Brain microvascular endothelial cell (primary cell): Measurements from ENCODE around the gene STK11IP.

Experiments
- DNase-seq: peaks from one replicate; pipeline ENCODE4 v3.0.0-alpha.2; 2020
- H3K27ac ChIP-seq: fragments of 250-450 bp; sonication (Bioruptor Pico); 2 replicates; pipeline ENCODE4 v1.5.1; 2020; ENCODE audit warnings: mild to moderate bottlenecking, moderate library complexity
- H3K27me3 ChIP-seq: fragments of 250-450 bp; sonication (Bioruptor Pico); replicated peaks from 2 replicates; pipeline ENCODE4 v1.5.1; 2020; ENCODE audit warnings: mild to moderate bottlenecking
- H3K36me3 ChIP-seq: fragments of 250-450 bp; sonication (Bioruptor Pico); replicated peaks from 2 replicates; pipeline ENCODE4 v1.5.1; 2020; ENCODE audit warnings: mild to moderate bottlenecking
- H3K4me3 ChIP-seq: 2 replicates; pipeline ENCODE4 v1.5.1; 2011; ENCODE audit warnings: low read depth, mild to moderate bottlenecking, control low read depth, low read length, moderate library complexity
- in situ Hi-C: cut with HindIII; loops from 2 replicates; pipeline ENCODE4 v1.10.0; 2017; ENCODE audit warnings: low sequenced_read_pairs, low pct_ligation_motif_present
- TF ChIP-seq, protein P1 (sequence below): IDR thresholded peaks from 2 replicates; pipeline ENCODE4 v1.5.1; 2011; ENCODE audit warnings: low read depth, mild to moderate bottlenecking, moderate library complexity, low read length, control low read depth, inconsistent platforms; ENCODE audit errors: missing control alignments

STK11IP gene

DNA sequence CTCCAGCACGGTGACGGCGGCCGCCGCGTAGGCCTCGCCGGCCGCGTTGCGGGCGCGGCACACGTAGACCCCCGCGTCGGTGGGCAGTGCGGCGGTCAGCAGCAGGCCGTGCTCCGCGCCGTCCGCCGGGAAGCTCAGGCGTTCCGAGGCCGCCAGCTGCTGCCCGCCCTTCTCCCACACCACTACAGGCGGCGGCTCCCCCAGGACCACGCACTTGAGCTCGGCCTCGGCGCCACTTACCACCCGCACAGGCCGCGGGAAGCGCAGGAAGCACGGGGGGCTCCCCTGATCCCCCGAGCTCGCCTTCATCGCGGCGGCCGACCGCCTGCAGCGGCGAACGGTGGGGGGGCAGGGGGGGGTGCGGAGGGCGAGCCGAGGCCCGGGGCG, 26.7 kb upstream of the STK11IP start:
- Histone ChIP-seq H3K4me3 (peak overlapping the region; percentile 66), H3K27me3 (no peaks in the 10 kb centered on the region), H3K36me3 (no peaks in the 10 kb centered on the region), H3K27ac (no peak overlapping the region)
- TF ChIP-seq, protein P1, sequence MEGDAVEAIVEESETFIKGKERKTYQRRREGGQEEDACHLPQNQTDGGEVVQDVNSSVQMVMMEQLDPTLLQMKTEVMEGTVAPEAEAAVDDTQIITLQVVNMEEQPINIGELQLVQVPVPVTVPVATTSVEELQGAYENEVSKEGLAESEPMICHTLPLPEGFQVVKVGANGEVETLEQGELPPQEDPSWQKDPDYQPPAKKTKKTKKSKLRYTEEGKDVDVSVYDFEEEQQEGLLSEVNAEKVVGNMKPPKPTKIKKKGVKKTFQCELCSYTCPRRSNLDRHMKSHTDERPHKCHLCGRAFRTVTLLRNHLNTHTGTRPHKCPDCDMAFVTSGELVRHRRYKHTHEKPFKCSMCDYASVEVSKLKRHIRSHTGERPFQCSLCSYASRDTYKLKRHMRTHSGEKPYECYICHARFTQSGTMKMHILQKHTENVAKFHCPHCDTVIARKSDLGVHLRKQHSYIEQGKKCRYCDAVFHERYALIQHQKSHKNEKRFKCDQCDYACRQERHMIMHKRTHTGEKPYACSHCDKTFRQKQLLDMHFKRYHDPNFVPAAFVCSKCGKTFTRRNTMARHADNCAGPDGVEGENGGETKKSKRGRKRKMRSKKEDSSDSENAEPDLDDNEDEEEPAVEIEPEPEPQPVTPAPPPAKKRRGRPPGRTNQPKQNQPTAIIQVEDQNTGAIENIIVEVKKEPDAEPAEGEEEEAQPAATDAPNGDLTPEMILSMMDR, result no peak
- no peak for DNase-seq
- in situ Hi-C loops, result no loop called here

DNA sequence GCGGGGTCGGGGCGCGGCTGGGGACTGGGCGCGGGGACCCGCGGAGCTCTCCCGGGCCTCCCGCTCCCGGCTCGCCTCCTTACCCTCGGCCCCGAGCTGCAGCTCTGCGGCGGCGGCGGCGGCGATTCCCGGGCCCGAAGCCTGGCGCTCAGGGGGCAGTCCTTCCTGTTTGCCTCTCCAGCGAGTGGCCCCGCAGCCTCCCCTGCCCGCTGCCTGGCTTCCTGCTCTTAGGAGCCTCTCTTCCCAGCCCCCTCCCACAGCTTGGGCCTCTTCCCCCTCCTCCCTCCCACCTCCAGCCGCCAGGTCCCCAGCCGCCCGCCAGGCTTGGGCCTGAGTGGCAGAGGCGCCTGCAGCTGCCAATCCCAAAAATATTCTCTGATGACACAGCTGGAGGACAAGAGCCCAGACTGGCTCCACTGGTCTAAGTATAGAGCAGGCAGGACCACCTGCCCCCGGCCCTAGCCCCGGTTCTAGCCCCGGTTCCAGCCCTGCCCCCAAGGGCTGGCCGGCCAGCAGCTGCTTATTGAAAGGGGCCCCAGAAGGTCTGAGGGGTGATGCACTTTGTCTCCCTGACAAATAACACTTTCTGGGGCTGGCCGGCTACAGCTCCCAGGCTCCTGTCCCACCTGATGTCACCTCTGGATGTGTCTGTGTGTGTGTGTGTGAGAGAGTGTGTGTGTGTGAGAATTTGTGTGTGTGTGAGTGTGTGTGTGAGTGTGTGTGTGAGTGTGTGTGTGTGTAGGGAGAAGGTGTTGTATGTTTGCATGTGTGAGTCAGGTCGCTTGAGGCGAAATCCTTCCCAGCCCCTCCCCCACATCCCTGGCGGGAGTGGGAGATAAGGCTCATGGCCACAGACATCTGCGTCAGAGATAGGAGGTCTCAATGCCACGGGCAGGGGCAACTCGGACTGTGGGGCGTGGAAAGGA, 26.1 kb upstream of the STK11IP start, which contains the start of gene OBSL1:
TSS of gene OBSL1 (minus strand) at position 229 of the 926 bp plus-strand sequence. CDS start 307 bp downstream, outside the sequence.
- Histone ChIP-seq H3K36me3 (no peaks in the 10 kb centered on the region), H3K27ac (no peak within 1 kb of the TSS), H3K4me3 (peak within 1 kb of the TSS; percentile 66), H3K27me3 (no peaks in the 10 kb centered on the region)
- TF ChIP-seq, protein P1, result no peak
- in situ Hi-C loops, result no loop called here
- DNase-seq, result peak; percentile 33

DNA sequence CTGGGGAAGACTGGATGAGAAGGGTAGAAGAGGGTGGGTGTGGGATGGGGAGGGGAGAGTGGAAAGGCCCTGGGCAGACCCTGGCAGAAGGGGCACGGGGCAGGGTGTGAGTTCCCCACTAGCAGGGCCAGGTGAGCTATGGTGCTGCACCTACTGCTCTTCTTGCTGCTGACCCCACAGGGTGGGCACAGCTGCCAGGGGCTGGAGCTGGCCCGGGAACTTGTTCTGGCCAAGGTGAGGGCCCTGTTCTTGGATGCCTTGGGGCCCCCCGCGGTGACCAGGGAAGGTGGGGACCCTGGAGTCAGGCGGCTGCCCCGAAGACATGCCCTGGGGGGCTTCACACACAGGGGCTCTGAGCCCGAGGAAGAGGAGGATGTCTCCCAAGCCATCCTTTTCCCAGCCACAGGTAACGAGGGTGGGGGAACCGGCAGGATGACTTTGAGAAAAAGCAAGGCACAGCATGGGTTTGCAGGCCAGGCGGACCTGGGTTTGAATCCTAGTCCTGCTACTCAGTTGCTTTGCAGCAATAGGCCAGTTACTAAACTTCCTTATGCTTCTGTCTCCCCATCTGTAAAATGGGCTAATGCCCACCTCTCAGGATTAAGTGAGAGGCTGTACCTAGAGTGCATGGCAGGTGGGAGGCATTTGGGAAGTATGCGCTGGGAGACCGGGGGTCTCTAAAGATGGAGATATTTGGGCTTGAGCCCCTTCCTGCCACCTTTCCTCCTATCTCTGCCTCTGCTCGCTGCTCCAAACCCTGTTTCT, 25.2 kb upstream of the STK11IP start, which contains the start of gene INHA:
TSS of gene INHA (plus strand) at position 74 of the 765 bp plus-strand sequence. CDS start at position 139, 65 bp downstream.
- TF ChIP-seq, protein P1, result no peak
- in situ Hi-C loops, result no loop called here
- DNase-seq, result no peak
- no peak within 1 kb of the TSS for H3K27ac ChIP-seq
- no peaks in the 10 kb centered on the region for H3K27me3 ChIP-seq
- peak within 1 kb of the TSS; percentile 66 for H3K4me3 ChIP-seq
- H3K36me3 ChIP-seq, result no peaks in the 10 kb centered on the region

DNA sequence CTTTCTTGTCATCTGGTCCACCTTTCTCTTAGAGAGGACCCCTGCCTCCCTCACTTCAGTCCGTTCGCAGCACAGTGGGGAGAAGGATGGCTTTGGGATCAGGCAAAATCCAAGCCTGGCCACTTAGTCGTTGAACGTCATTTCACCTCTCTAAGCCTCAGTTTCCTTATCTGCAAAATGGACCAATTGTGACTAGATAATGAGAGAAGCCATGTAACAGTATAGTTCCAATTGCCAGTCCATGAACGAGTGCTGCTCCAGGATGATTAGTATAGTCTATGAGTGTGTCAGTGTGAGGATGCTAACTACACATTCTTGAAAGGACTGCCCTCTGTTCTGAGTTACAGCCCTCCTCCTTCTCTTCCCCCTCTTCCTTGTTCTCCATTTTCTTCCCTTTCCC, 24.5 kb upstream of the STK11IP start:
- Histone ChIP-seq H3K27ac (no peak overlapping the region), H3K4me3 (no peak overlapping the region), H3K27me3 (no peaks in the 10 kb centered on the region), H3K36me3 (no peaks in the 10 kb centered on the region)
- TF ChIP-seq, protein P1, result no peak
- no peak for DNase-seq
- in situ Hi-C loops, result no loop called here

DNA sequence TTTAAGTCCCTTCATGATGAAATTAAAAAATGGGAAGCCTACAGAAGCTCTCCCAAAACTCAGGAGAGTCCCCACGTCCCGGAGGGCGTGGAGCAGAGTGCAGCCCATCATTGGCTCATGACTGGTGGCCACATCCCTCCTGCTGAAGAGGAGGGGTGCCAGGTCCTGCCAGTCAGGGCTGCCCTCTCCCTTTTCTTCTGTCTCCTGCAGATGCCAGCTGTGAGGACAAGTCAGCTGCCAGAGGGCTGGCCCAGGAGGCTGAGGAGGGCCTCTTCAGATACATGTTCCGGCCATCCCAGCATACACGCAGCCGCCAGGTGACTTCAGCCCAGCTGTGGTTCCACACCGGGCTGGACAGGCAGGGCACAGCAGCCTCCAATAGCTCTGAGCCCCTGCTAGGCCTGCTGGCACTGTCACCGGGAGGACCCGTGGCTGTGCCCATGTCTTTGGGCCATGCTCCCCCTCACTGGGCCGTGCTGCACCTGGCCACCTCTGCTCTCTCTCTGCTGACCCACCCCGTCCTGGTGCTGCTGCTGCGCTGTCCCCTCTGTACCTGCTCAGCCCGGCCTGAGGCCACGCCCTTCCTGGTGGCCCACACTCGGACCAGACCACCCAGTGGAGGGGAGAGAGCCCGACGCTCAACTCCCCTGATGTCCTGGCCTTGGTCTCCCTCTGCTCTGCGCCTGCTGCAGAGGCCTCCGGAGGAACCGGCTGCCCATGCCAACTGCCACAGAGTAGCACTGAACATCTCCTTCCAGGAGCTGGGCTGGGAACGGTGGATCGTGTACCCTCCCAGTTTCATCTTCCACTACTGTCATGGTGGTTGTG, 23.0 kb upstream of the STK11IP start:
- H3K27me3 ChIP-seq, result no peaks in the 10 kb centered on the region

More for the DNA sequence above, 23.0 kb upstream of the STK11IP start:
- H3K36me3 ChIP-seq, result no peaks in the 10 kb centered on the region
- TF ChIP-seq, protein P1, result no peak
- no peak overlapping the region for H3K4me3 ChIP-seq
- no peak overlapping the region for H3K27ac ChIP-seq
- no peak for DNase-seq
- in situ Hi-C loops, result no loop called here
